Measurements from ENCODE around the gene ST14.

Gene ST14

DNA sequence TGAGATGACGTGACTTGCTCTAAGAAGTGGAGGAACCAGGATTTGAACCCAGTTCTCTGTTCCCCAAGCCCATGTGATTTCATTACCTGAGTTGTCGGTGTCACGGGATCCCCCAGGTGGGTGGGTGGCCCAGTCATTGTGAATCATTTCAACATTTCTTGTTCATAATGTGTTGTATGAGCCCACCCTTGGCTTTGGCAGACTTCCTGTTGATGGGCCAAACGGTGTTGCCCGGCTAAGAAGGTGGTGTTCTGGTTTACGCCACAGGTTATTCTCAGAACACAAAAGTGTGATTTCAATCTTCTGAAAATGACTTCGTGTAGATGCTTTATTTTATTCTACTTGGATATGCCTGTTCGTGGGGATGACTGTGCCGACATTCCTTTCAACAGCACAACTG, 21.6 kb upstream of the ST14 start:
- no peak for DNase-seq

GRCh38 chr11:130139401-130139800, 20.2 kb upstream of the ST14 start:
- DNase-seq, result no peak

- DNase-seq, result no peak
These were observed 17.8 kb upstream of the ST14 start for GRCh38 chr11:130141561-130142341.

DNA sequence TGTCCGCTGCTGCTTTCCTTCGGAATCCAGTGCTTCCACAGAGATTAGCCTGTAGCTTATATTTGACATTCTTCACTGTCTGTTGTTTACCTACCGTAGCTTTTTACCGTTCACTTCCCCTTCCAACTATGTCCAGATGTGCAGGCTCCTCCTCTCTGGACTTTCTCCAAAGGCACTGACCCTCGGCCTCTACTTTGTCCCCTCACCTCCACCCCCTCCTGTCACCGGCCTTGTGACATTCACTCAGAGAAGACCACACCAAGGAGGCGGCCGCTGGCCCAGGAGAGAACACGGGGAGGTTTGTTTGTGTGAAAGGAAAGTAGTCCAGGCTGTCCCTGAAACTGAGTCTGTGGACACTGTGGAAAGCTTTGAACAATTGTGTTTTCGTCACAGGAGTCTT, 15.4 kb upstream of the ST14 start:
- DNase-seq, result no peak

DNA sequence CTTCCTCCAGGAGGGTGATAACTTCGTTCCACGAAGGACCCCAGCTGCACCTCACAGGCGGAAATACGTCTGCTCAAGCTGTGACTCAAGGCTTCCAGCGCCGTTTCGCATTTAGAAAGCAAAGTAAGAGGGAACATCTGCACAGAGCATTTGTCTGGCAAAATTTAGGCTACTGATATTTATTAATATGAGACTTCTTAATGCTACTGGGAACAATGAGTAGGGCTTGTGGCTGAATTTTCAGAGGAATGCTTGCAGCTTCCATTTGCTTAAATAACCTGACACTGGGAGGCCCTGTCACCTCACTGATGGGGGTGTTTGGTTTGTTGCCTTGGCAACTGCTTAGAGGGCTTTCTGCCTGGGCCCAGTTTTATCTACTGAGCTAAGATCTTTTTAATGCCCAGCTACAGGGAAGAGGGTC, 14.7 kb upstream of the ST14 start:
- no peak for DNase-seq

- no peak for DNase-seq
These were observed 14.2 kb upstream of the ST14 start for GRCh38 chr11:130145311-130145812.

DNA sequence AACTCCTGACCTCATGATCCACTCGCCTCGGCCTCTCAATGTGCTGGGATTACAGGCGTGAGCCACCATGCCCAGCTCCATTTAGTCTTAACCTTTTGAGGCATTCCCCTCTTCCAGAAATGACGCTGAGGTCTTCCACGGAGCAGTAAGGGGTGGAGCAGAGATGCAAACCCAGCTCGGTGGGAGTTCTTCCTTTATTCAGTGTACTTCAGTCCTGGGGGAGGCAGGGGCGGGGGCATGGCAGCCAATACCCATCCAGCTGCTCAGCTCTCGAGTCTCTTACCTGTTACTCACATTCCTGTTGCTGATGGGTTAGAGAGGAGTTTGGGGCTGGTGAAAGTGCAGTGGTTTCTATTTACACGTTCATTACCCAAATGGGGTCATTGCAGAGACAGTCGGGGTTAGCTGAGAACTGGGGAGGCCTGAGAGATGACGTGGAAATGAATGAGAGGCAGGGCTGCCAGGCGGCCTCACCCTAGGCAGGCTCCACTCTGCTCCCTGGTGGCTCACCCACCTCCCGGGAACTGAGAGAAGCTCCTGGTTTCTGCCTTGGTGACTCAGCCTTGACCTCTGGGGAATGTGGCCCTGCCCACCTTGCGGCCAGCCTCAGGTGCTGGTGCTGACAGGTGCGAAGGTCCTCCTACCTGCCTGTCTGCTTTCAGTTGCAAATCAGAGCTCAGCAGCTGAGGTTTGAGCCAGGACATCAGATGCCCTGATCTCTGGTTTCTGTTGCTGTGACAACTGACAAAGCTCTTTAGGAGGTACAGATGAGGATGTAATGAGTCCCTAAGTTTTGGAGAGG, 13.4 kb upstream of the ST14 start:
- DNase-seq, result no peak

GRCh38 chr11:130146796-130147195, 12.8 kb upstream of the ST14 start:
- no peak for DNase-seq

GRCh38 chr11:130148796-130149326, 10.7 kb upstream of the ST14 start:
- DNase-seq, result no peak

- DNase-seq, result no peak
These were observed 8.8 kb upstream of the ST14 start for GRCh38 chr11:130150790-130151189.

DNA sequence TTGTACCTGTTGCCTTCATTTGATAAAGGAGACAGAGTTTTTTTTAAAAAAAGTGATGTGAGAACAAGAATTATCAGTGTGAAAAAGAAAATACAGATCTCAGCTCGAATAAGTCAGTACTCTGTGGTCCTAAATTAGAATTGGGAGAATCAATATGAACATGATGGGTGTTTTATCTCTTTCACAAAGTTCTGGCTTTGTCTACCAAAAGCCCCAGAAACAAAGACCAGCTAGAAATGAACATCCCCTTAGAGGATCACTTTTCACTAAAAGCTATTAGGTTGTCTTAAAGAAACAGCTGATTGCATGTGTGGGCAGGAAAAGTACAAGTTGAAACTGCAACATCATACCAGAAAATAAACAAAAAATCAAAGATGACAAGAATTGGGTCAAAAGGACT, 8.4 kb upstream of the ST14 start:
- no peak for DNase-seq

- DNase-seq, result no peak
These were observed 3.2 kb upstream of the ST14 start for GRCh38 chr11:130156108-130157022.

DNA sequence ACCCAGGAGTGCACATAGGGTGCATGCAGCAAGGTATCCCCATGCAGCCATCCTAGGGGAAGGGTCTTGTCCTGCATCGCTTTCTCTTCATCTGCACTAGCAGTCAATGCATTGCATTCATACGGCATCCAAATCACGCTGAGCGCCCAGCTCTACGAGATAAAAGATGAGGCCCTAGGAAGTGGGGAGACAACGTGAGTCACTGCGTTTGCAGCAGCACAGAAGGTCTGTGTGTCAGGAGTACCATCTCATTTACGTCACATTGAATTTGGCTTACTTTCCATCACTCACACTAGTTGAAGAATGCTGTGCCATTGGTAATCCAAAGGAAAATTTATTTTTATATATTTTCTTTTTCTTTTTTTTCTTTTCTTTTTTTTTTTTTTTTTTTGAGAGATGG, 2.5 kb upstream of the ST14 start:
- no peak for DNase-seq

- no peak for DNase-seq
These were observed 1.7 kb upstream of the ST14 start for GRCh38 chr11:130157840-130158239.

GRCh38 chr11:130159139-130159538, 443 bp upstream of the ST14 start:
- no peak for DNase-seq

DNA sequence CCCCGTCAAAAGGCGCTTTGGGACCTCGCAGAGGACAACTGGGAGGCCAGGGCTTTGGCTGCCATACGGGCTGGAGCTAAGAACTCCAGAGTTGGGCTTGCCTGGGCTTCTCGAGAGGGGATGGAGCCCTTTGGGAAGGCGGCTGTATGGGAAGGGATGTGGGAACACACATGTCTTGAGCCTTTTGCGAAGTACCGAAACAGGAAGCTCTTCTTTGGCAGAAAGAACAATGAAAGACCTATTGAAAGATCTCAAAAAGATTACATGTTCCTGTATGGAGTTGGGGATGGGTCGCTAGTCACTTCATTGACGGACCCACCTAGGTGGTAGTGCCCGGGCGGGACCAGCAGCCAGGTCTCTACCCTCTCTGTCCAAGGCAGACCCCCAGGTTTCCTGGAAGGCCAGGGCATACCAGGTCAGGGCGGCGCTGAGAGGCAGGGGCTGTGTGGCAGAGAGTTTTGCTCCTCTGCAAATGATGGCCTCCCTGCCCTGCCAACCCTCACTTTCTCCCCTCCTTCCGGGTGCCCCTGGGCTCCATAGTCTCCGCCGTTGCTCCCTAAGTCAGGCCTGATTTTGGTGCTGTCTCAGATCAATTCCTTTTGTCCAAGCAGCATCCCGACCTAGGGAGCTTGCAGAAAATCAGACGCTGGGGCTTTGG, 1.0 kb downstream of the ST14 start:
- DNase-seq, result no peak

GRCh38 chr11:130161441-130162145, 2.0 kb downstream of the ST14 start:
- no peak for DNase-seq

DNA sequence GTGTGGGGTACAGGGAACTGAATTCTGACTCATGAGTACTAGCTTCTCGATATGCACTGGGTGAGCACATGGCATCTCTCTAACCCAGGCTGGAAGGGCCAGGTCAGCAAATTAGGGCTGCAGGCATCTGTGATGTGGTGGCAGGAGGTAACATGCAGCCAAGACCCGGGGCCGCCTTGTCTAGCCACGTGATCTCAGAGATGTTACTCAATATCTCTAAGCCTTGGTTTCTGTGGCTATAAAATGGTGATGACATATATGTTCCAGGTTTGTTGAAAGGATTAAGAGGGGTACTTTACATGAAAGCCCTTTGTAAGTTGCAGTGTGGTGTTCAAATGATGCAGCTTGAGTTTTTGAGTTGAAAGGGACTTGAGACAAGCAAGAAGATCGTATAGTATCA, 3.2 kb downstream of the ST14 start:
- no peak for DNase-seq

DNA sequence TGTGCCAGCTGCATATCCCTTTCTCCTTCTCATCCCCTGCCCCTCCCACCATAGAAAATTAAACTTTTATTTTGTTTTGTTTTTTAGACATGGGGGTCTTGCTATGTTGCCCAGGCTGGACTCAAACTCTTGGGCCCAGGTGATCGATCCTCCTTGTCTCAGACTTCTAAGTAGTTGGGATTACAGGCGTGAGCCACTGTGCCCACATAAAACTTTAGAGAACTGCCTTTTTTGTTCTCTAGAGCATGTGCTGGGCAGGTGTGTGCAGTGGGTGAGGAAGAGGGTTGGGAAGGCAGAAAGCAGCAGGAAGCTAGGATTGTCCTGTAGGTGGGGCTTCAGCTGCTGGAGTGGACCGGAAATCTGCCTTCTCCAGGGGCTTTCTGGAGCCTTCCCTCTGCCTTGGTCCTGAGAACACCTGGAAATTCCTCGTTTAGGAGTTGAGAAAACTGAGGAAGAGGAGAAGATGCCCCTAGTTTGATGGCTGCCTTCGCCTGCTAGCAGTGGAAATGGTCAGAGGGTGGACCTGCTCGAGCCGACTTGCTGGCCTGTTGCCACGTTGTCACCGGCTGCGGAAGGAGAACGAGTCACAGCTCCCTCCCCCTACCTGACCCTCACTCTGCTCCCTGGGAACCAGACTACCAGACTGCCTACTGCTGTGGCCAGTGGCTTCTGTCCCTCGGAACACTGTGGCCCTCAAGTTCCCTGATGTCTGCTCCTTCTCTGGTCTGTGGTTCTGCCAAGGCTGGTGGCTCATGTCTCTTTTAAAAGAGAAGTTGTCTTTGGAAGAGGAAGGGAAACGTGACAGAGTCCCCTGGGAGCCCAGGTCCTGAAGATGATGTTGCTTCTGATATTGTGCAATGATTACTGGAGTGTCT, 4.0 kb downstream of the ST14 start:
- no peak for DNase-seq

DNA sequence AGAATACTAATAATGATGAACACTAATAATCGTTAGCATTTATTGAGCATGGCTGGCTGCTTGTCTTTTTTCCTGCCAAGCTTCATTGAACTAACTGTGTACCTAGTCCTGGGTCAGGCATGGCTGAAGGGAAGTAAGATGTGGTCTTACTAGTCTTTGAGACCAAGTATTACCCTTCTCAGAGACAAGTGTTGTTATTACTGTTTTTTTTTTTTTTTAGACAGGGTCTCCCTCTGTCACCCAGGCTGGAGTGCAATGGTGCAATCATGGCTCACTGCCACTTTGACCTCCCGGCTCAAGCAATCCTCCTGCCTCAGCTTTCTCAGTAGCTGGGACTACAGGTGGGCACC, 4.6 kb downstream of the ST14 start:
- no peak for DNase-seq
